AML-193 (cell line): ENCODE data around the gene LBH.

Experiments used
- DNase-seq, 2 experiments: peaks; one replicate each; lab custom pipeline; 2025; lab: John Stamatoyannopoulos, UW

Gene LBH

GRCh38 chr2:30217644-30218337, 13.5 kb upstream of the LBH start:
- DNase-seq, result no peak

DNA sequence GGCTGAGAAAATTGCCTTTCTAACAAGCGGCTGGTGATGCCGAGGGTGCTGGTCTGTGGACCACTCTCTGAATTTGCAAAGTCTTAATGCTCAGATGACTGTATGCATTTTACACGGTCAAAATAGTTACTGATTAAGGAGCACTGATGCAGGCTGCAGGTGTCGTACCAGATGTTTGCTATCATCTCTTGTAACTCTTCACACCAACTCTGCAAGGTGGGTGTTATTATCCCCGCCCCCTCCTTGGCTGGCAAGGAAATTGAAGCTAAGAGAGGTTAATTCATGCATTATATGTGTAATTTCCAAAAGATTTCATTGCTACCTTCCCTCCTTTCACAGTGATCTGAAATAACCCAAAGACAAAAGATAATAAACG, 13.0 kb upstream of the LBH start:
- DNase-seq, result no peak

- DNase-seq, result no peak
Observed at GRCh38 chr2:30218814-30219213, 12.5 kb upstream of the LBH start.

- DNase-seq, result no peak
Observed at GRCh38 chr2:30219886-30220875, 11.2 kb upstream of the LBH start.

DNA sequence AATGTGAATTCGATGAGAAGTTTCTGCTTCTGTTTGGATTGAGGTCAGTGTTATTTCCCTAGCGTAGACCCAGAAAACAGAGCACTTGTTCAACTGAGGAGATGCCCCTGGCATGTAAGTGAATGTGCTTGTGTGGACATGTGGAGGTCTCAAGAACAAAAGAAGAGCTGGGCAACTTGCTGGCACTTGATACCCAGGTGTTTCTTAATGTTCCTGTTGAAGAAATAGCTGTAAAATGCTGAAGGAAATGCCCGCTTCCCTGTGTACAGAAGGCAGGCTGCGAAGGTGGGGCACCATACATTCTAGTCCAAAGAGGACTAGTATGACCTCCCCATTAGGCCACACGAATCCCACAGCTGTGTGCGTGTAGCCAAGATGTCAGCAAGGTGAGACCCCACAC, 9.8 kb upstream of the LBH start:
- no peak for DNase-seq

GRCh38 chr2:30222031-30222430, 9.3 kb upstream of the LBH start:
- DNase-seq, result no peak

- DNase-seq, result no peak
Observed at GRCh38 chr2:30222636-30223360, 8.5 kb upstream of the LBH start.

DNA sequence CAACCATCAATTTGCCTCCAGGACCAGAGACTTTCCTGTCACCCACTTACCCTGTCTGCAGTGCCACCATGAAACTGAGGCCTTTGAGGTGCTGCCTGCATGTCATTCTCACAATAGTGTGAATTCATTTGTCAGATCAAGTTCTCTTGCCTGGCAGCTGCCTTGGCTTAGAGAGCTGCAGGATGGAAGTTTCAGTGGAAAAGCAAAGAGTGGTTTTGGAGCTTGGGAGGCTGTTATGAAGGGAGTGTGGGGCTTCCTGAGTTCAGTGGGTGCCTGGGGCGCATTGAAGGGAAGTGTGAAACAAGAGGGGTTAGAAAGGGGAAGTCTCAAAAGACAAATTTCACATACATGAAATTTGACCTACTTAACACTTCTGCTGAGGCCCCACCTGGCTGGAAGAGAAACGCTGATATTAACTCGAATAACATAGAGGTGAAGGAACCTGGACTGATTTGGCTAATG, 7.9 kb upstream of the LBH start:
- peak in 1 of 2 experiments; percentile 21 for DNase-seq

GRCh38 chr2:30224151-30224550, 7.2 kb upstream of the LBH start:
- no peak for DNase-seq

- DNase-seq, result peak in 1 of 2 experiments; percentile 19
Observed at GRCh38 chr2:30225131-30225762, 6.1 kb upstream of the LBH start.

DNA sequence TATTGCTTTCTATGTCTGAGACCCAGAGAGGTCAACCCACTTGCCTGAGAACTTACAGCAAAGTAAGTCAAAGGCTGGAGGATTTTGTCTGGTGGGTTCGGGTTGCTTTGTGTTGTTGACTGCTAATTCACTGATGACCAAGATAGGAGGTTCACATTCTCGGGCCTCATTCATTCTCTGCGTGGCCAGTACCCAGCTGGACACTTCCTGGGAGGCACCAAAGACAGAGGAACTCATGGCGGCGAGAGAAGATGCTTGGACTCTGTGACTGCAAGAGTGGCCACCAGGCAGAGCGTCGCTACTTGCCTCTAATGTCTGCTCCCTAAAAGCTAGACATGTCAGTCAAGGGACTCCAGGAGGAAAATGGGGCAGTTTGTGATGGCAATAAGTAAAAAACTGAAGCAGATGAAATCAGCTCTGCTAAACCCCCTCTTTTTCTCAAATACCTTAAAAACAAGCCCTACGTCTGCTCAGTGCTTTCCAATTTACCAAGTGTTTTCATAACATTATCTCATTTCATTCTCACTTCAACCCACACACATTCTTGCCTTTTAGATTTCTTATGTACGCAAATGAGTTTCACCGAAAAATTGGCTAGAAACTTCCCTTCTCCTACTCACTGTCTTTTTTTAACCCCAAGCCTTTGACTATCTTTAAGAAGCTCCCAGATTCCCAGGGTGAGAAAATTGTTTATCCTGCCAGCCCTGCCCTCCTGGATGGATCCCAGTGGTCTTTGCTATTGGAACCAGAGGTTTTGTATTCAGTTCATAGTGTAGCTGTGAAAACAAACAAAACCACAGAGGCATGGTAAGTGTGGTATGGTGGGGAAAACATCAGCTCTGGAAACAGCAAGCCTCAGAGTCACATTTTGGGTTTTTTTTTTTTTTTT, 4.9 kb upstream of the LBH start:
- no peak for DNase-seq

- no peak for DNase-seq
Observed at GRCh38 chr2:30229596-30229995, 1.7 kb upstream of the LBH start.

DNA sequence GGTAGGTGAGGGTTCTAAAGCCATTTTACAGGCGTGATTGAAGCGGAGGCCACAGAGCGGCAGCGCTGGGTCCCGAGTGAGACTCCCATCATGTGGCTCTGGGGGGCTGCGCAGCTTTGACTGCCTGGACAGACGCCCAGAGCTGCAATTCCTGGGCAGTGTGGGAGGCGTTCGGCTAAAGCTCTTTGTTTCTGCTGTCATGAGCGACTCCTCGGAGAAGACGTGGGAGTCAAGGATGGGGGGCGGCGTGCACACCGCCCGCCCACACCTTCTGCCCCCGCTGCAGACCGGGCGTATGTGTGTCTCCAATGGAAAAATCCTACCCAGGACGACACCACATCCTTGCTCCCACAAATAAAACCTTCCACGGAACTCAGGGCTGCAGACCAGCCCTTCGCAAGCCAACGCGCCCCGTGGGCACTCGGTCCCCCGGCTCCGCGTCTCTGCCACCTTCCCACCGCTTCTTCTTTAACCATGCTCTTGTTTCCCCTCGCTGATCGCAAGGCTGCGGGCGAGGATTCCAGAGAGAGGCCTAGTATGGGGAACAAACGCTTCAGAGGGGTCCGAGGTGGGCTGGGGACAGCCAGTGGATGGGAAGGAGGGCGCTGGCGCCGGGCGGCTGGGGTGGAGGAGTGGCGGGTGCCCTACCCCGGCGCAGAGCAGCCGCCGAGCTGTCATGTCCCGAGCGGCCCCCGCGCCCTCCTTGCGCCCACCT, 680 bp upstream of the LBH start:
- DNase-seq, result no peak

GRCh38 chr2:30231996-30232800, 864 bp downstream of the LBH start:
- DNase-seq, result no peak

GRCh38 chr2:30232801-30233130, 1.4 kb downstream of the LBH start:
- DNase-seq, result no peak

- DNase-seq, result no peak
Observed at GRCh38 chr2:30233271-30234009, 2.1 kb downstream of the LBH start.

DNA sequence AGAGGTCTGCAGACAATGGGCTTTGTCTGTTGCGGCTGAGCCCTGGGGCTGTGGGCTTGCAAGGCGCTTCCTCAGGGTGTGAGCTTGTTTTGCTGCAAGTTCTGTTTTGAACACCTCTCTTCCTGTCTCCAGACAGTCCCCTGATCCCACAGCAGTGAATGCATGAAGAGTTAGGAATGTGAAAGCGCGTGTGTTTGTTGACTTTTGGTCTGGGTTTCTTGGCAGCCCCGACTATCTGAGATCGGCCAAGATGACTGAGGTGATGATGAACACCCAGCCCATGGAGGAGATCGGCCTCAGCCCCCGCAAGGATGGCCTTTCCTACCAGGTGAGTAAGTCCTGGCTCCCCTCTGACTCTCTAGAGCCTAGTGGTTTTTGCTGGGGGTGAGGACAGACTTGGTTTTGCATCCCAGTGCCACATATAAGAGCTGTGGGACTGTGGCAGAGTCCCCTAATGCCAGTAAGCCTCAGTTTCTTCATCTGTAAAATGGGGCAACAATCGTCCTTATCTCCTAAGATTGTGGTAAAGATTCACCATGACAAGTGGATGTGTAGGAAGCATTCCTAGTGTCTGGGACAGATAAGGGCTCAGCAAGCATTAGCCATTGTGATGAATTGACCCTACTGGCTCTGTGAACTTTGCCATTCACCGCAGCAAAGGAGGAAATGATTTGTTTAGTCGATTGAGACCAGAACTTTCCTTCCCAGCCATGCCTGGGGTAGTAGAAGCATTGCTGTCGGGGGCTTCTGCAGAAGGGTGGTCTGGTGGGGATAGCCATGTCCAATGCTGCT, 3.0 kb downstream of the LBH start:
- DNase-seq, result no peak
